ENCODE measurements around the gene PCDH9.

PCDH9 gene

GRCh38 chr13:67033170-67033569 lies 197.0 kb downstream of the PCDH9 start:
- no peak for DNase-seq (ENCODE audit: low read depth in 2 of 2)

GRCh38 chr13:67023130-67023876 lies 206.8 kb downstream of the PCDH9 start:
- DNase-seq (ENCODE audit: low read depth in 2 of 2) = peak; percentile 62 to 65

- DNase-seq (ENCODE audit: low read depth in 2 of 2) = no peak
Measured at GRCh38 chr13:67018775-67019174, 211.4 kb downstream of the PCDH9 start.

- DNase-seq (ENCODE audit: low read depth in 2 of 2) = no peak
Measured at GRCh38 chr13:67017276-67017675, 212.9 kb downstream of the PCDH9 start.

- DNase-seq (ENCODE audit: low read depth in 2 of 2) = no peak
Measured at GRCh38 chr13:67015976-67016600, 214.0 kb downstream of the PCDH9 start.

- no peak for DNase-seq (ENCODE audit: low read depth in 2 of 2)
Measured at GRCh38 chr13:67014399-67014798, 215.7 kb downstream of the PCDH9 start.

- DNase-seq (ENCODE audit: low read depth in 2 of 2) = no peak
Measured at GRCh38 chr13:67013709-67014108, 216.4 kb downstream of the PCDH9 start.

- no peak for DNase-seq (ENCODE audit: low read depth in 2 of 2)
Measured at GRCh38 chr13:67008075-67008668, 222.0 kb downstream of the PCDH9 start.

- DNase-seq (ENCODE audit: low read depth in 2 of 2) = no peak
Measured at GRCh38 chr13:67004511-67004910, 225.6 kb downstream of the PCDH9 start.

GRCh38 chr13:67003743-67004142 lies 226.4 kb downstream of the PCDH9 start:
- no peak for DNase-seq (ENCODE audit: low read depth in 2 of 2)

GRCh38 chr13:67001363-67001762 lies 228.8 kb downstream of the PCDH9 start:
- DNase-seq (ENCODE audit: low read depth in 2 of 2) = no peak

GRCh38 chr13:66996503-66996902 lies 233.6 kb downstream of the PCDH9 start:
- DNase-seq (ENCODE audit: low read depth in 2 of 2) = peak; percentile 15 to 23

- no peak for DNase-seq (ENCODE audit: low read depth in 2 of 2)
Measured at GRCh38 chr13:66995203-66995611, 234.9 kb downstream of the PCDH9 start.

GRCh38 chr13:66994517-66995202 lies 235.5 kb downstream of the PCDH9 start:
- no peak for DNase-seq (ENCODE audit: low read depth in 2 of 2)

GRCh38 chr13:66994097-66994496 lies 236.0 kb downstream of the PCDH9 start:
- peak; percentile 19 to 27 for DNase-seq (ENCODE audit: low read depth in 2 of 2)

GRCh38 chr13:66992719-66993118 lies 237.4 kb downstream of the PCDH9 start:
- no peak for DNase-seq (ENCODE audit: low read depth in 2 of 2)

- no peak for DNase-seq (ENCODE audit: low read depth in 2 of 2)
Measured at GRCh38 chr13:66992183-66992582, 238.0 kb downstream of the PCDH9 start.

GRCh38 chr13:66984241-66984640 lies 245.9 kb downstream of the PCDH9 start:
- no peak for DNase-seq (ENCODE audit: low read depth in 2 of 2)

GRCh38 chr13:66981912-66982311 lies 248.2 kb downstream of the PCDH9 start:
- no peak for DNase-seq (ENCODE audit: low read depth in 2 of 2)

- no peak for DNase-seq (ENCODE audit: low read depth in 2 of 2)
Measured at GRCh38 chr13:66977161-66977560, 253.0 kb downstream of the PCDH9 start.

- DNase-seq (ENCODE audit: low read depth in 2 of 2) = no peak
Measured at GRCh38 chr13:66974889-66975288, 255.2 kb downstream of the PCDH9 start.

GRCh38 chr13:66974174-66974573 lies 256.0 kb downstream of the PCDH9 start:
- DNase-seq (ENCODE audit: low read depth in 2 of 2) = no peak

All from fibroblast of skin of left quadriceps (primary cell).